Measurements from ENCODE around the gene PRKCI.
"Not testable (repeated sequence)": the region's sequence is repeated elsewhere in the genome, so short reads cannot be mapped to it uniquely, and the experiment has no call there.

PRKCI gene

DNA sequence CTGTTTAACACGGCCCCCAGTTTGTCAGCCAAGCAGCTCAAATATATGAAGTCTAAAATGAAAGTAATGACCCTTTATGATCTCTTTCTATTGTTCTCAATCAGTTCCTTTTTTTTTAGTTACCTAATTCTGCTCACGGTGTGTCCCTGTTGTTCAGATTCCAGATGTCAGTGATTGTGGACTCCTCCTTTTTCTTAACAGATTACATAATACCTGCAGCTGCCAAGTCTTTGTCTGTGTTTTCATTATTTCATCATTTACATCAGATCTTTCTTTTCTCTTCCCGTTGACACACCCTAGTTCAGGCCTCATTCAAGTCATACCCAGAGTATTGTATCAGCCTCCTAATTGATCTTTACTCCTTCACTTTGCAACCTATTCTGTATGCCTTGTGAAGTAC lies 79.2 kb downstream of the PRKCI start:
- no peak for DNase-seq

GRCh38 chr3:170302008-170302407 lies 79.8 kb downstream of the PRKCI start:
- no peak for DNase-seq

DNA sequence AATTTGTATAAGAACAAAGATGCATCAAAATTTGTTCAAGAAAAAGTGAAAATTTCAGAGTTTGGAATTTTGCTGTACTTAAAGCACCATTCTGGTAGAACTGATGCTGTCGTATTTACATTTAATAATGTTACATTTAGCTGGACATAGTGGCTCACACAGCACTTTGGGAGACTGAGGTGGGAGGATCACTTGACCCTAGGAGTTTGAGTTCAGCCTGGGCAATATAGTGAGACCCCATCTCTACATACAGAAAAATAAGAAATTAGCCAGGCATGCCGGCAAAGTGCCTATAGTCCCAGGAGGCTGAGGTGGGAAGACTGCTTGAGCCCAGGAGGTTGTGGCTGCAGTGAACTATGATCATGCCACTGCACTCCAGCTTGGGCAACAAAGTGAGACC lies 83.8 kb downstream of the PRKCI start:
- DNase-seq = no peak

DNA sequence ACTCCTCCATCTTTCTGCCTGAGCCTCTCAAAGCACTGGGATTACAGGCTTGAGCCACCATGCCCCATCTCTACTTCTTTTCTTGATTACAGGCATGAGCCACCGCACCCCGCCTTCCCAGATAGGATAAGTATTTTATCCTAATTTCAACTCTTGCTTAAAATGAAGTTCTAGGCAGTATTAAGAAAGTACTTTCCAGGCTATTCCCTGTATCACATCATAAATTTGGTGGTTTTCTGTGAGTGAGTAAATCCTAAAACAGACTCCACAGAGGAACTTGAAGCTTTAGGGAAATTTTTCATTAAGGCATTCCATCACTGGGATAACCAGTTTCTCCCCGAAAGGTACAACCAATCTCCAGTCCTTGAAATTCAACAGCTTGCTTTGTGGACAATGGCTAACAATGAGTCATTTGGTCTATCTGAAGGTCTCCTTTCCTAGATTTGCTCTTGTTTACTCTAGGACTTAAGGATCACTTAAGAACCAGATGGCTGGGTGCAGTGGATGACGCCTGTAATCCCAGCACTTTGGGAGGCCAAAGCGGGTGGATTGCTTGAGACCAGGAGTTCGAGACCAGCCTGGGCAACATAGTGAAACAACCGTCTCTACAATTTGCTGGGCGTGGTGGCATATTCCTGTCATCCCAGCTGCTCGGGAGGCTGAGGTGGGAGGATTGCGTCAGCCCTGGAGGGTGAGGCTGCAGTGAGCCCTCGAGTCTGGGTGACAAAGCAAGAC lies 85.6 kb downstream of the PRKCI start:
- no peak for DNase-seq

GRCh38 chr3:170309046-170309445 lies 86.8 kb downstream of the PRKCI start:
- no peak for DNase-seq

DNA sequence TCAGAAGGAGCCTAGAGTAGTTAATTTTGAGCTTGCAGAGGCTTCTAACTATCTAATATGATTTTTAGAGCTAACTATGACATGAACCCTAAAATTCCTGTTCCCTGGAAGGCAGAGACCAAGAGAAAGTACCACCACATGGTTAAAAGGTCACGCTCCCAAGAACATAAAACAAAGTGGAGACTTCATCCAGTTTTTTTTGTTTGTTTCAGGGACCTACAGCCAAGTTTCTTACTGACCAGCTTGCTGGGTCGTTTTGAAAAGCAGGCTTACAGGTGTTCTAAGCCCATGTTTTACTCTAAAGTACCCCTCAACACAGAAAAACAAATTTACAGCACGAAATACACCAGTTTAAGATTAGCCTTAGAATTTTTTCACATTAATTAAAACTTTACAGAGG lies 95.7 kb downstream of the PRKCI start:
- no peak for DNase-seq

- DNase-seq = no peak
Measured at GRCh38 chr3:170320461-170321121, 98.4 kb downstream of the PRKCI start.

DNA sequence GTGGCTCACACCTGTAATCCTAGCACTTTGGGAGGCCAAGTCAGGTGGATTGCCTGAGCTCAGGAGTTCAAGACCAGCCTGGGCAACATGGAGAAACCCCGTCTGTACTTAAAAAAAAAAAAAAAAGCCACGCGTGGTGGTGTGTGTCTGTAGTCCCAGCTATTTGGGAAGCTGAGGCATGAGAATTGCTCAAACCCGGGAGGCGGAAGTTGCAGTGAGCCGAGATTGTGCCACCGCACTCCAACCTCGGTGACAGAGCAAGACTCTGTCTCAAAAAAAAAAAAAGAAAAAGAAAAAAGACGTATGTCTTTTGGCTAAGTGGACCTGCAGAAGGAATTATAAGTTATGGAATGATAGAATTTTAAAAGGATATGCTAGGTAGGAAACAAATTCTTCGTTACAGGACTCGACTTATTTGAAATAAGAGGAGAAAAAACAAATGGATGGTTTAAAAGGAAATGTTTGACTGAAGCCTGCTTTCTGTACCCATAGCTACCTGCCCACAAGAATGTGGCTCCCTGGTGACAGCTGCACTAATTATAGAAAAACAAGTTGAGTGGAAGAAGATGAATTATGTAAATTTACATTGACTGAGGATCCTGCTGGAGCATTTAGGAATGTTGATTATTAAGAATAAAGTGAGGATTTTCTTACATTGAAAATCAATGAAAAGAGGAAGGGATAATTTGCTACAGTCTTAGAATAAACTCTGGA lies 99.3 kb downstream of the PRKCI start:
- no peak for DNase-seq

DNA sequence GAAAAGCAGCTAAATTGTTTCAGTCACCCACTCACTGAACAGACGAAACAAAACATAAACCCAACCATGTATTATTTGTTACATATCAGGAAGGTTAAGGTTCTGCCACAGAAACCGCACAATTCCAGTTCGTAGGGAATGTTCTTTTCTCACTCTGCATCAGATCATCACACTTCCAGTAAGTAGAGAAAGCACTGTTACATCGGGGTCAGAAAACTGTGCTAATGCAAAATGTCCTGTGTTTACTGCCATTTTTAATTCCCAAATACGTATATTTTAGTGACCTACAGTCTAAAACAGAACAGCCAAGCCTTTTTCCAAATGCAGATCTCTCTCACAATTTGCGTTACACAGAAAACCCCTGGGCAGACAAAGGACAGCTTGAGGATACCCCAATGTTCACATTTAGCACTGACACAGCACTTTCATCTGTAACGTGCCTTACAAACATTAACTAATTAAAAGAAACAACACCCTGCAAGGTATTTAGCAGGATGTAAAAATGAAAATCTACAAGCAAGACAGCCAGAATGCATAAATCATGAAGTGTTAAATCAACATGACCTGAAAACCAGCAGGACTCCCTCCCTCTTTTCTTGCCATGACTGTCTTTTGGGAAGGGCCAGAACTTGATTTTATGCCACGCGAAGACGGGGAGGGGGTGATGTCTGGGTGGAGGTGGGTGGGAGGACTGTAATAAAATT lies 100.5 kb downstream of the PRKCI start:
- DNase-seq = no peak

- no peak for DNase-seq
Measured at GRCh38 chr3:170323331-170323730, 101.1 kb downstream of the PRKCI start.

- no peak for DNase-seq
Measured at GRCh38 chr3:170324962-170325361, 102.7 kb downstream of the PRKCI start.

GRCh38 chr3:170327040-170327808 lies 105.0 kb downstream of the PRKCI start:
- DNase-seq = no peak

DNA sequence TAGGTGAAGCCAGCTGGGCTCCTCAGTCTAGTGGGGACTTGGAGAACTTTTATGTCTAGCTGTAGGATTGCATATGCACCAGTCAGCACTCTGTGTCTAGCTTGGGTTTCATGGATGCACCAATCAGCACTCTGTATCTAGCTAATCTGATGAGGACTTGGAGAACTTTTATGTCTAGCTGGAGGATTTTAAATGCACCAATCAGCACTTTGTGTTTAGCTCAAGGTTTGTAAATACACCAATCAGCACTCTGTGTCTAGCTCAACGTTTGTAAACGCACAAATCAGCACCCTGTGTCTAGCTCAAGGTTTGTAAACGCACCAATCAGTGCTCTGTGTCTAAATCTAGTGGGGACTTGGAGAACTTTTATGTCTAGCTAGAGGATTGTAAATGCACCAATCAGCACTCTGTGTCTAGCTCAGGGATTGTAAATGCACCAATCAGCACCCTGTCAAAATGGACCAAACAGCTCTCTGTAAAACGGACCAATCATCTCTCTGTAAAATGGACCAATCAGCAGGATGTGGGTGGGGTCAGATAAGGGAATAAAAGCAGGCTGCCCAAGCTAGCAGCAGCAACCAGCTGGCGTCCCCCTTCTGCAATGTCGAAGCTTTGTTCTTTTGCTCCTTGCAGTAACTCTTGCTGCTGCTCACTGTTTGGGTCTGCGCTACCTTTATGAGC lies 105.8 kb downstream of the PRKCI start:
- DNase-seq = not testable (repeated sequence)

GRCh38 chr3:170330366-170330765 lies 108.1 kb downstream of the PRKCI start:
- DNase-seq = no peak

DNA sequence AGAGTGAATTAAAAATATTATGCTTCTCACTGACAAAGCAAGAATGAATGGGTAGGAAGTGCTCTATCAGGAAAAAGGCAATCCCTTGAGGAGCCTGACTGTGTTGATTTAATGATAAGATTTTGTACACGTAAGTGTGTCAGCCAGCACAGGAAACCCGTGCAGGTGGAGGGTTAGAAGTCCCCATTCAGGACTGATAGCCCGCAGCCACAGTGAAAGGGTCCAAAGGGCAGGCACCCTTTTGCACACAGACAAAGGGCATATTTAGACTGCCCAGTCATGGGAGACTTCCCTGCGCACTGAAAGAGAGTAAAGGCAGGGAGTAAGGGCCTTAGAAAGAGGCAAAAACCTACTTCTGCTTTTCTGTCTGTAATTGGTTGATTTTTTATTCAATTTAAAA lies 108.9 kb downstream of the PRKCI start:
- DNase-seq = no peak

DNA sequence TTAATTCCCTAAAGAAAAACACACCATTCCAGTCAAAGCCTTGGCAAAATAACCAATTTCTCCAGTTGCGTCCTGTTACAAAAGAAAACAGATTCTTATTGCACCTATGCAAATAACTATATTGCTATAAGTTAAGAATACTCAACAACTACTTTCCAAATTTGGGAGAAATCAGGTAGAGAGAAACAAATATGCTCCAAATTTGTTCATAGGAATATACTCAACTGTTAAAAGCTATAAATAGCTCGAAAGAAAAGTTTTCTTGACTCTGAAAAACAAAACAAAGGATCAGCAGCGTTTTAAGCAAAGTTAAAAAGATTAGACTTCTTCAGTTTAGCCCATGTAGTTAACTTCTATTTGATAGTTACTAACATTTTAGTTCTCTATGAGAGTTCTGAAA lies 115.2 kb downstream of the PRKCI start:
- DNase-seq = no peak

GRCh38 chr3:170338690-170339340 lies 116.6 kb downstream of the PRKCI start:
- no peak for DNase-seq

- not testable (repeated sequence) for DNase-seq
Measured at GRCh38 chr3:170342273-170342672, 120.0 kb downstream of the PRKCI start.

GRCh38 chr3:170343859-170344258 lies 121.6 kb downstream of the PRKCI start:
- DNase-seq = not testable (repeated sequence)

DNA sequence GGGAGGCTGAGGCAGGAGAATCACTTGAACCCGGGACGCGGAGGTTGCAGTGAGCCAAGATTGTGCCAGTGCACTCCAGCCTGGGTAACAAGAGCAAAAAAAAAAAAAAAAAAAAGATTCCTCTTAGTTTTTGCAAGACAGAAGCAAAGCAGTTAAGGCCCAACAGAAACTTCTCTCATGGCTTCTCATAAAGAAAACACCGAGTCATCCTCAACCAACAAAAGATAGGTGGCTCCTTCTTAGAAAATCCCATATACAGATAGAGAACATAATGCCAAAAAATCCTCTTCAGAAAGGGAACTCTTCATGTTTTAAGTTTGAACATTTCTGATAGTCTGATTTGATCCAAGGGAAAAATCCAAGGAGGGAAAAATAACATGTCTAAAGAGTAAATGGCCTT lies 122.7 kb downstream of the PRKCI start:
- DNase-seq = no peak

Data from NCI-H1048 (cell line).